ENCODE data around the gene TET1. TPM values are rescaled to one million over a fixed set of nuclear protein-coding genes. Genes with fewer than 3 reads are reported as not detected.

Gene TET1
- total RNA-seq, 1 experiment from 2014 or later, result 2.7 TPM

GRCh38 chr10:68517188-68517587, 42.9 kb upstream of the TET1 start:
- intact Hi-C loops (cut with micrococcal nuclease), result no loop called here
- Histone ChIP-seq H3K9ac (ENCODE audit: low read length) (no peak overlapping the region), H4K20me1 (ENCODE audit: insufficient read depth) (no peaks in the 10 kb centered on the region), H3K79me2 (ENCODE audit: insufficient read depth, low read length) (no peaks in the 10 kb centered on the region), H3K4me1 (ENCODE audit: control insufficient read depth in 1 of 2, insufficient read depth in 2 of 2, low read length in 2 of 2) (no peaks in the 10 kb centered on the region), H3K9me2 (ENCODE audit: insufficient read depth) (no peaks in the 10 kb centered on the region), H2AFZ (ENCODE audit: low read depth, low read length, poor library complexity, severe bottlenecking) (no peak overlapping the region), H3K9me3 (ENCODE audit: control insufficient read depth in 1 of 2, insufficient read depth in 1 of 2, low read depth in 1 of 2, low read length in 2 of 2) (no peaks in the 10 kb centered on the region), H3K4me3 (replicated peaks in 1 of 2; ENCODE audit: low read depth in 1 of 2, low read length in 2 of 2) (no peak overlapping the region), H3K27me3 (ENCODE audit: insufficient read depth, low read length) (no peaks in the 10 kb centered on the region), H3K36me3 (ENCODE audit: control insufficient read depth in 1 of 2, insufficient read depth in 2 of 2, low read length in 2 of 2) (no peaks in the 10 kb centered on the region), H3K4me2 (ENCODE audit: low read length) (no peak overlapping the region), H3K27ac (ENCODE audit: low read depth, low read length) (no peak overlapping the region)
- DNase-seq (ENCODE audit: low read depth, low spot score) (no peak), ATAC-seq (no peak)
- no peak for TF ChIP-seq JUND (IDR thresholded peaks at IDR 0.05)
- no peak for TF ChIP-seq EZH2phosphoT487 (IDR thresholded peaks at IDR 0.05; ENCODE audit: borderline replicate concordance)
- TF ChIP-seq EGR1 (IDR thresholded peaks at IDR 0.05; ENCODE audit: low read depth), result no peak
- no peak for TF ChIP-seq TCF7L2 (IDR thresholded peaks at IDR 0.05; ENCODE audit: borderline replicate concordance, extremely low read depth, insufficient read depth, insufficient read length)
- no peak for TF ChIP-seq SIN3A (IDR thresholded peaks at IDR 0.05; ENCODE audit: low read depth)
- no peak for TF ChIP-seq POLR2AphosphoS5 (IDR thresholded peaks at IDR 0.05; ENCODE audit: low read depth, low read length)
- no peak for TF ChIP-seq ZFX (IDR thresholded peaks at IDR 0.05)
- no peak for TF ChIP-seq EZH2 (IDR thresholded peaks at IDR 0.05)
- no peak for TF ChIP-seq YY1 (IDR thresholded peaks at IDR 0.05; ENCODE audit: extremely low read depth, insufficient replicate concordance, low read depth, low read length)
- TF ChIP-seq POLR2A (IDR thresholded peaks at IDR 0.05; ENCODE audit: borderline replicate concordance, extremely low read depth, insufficient read depth, insufficient read length), result no peak
- TF ChIP-seq, protein P1, sequence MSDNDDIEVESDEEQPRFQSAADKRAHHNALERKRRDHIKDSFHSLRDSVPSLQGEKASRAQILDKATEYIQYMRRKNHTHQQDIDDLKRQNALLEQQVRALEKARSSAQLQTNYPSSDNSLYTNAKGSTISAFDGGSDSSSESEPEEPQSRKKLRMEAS (IDR thresholded peaks at IDR 0.05), result no peak
- TF ChIP-seq CEBPB (IDR thresholded peaks at IDR 0.05; ENCODE audit: low read depth), result no peak
- no peak for TF ChIP-seq CBX3 (IDR thresholded peaks at IDR 0.05; ENCODE audit: low read depth)
- no peak for TF ChIP-seq FOSL1 (IDR thresholded peaks at IDR 0.05; ENCODE audit: low read depth)
- TF ChIP-seq, protein P2, sequence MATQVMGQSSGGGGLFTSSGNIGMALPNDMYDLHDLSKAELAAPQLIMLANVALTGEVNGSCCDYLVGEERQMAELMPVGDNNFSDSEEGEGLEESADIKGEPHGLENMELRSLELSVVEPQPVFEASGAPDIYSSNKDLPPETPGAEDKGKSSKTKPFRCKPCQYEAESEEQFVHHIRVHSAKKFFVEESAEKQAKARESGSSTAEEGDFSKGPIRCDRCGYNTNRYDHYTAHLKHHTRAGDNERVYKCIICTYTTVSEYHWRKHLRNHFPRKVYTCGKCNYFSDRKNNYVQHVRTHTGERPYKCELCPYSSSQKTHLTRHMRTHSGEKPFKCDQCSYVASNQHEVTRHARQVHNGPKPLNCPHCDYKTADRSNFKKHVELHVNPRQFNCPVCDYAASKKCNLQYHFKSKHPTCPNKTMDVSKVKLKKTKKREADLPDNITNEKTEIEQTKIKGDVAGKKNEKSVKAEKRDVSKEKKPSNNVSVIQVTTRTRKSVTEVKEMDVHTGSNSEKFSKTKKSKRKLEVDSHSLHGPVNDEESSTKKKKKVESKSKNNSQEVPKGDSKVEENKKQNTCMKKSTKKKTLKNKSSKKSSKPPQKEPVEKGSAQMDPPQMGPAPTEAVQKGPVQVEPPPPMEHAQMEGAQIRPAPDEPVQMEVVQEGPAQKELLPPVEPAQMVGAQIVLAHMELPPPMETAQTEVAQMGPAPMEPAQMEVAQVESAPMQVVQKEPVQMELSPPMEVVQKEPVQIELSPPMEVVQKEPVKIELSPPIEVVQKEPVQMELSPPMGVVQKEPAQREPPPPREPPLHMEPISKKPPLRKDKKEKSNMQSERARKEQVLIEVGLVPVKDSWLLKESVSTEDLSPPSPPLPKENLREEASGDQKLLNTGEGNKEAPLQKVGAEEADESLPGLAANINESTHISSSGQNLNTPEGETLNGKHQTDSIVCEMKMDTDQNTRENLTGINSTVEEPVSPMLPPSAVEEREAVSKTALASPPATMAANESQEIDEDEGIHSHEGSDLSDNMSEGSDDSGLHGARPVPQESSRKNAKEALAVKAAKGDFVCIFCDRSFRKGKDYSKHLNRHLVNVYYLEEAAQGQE (IDR thresholded peaks at IDR 0.05; ENCODE audit: low read depth), result no peak
- no peak for TF ChIP-seq SP1 (IDR thresholded peaks at IDR 0.05; ENCODE audit: low read depth)
- no peak for TF ChIP-seq RAD21 (IDR thresholded peaks at IDR 0.05; ENCODE audit: low read depth)
- TF ChIP-seq CTCF (IDR thresholded peaks at IDR 0.05 in 2 of 3, conservative IDR thresholded peaks at IDR 0.05 in 1 of 3; ENCODE audit: borderline replicate concordance in 1 of 3, insufficient read depth in 1 of 3, low read depth in 2 of 3, low read length in 2 of 3), result no peak
- no peak for TF ChIP-seq ZBTB33 (IDR thresholded peaks at IDR 0.05; ENCODE audit: extremely low read depth, insufficient replicate concordance, low read length)
- ChIA-PET POLR2A (no interaction called here), RAD21 (ENCODE audit: low non-redundant PET in 1 of 2, low total read pairs in 2 of 2, uncharacterized antibody in 2 of 2, unreplicated experiment in 2 of 2) (no interaction called here), CTCF (no interaction called here)
- TSS peak; percentile 23 for BruUV-seq (replicated peaks)

All from HCT116 (cell line).